ENCODE results near the gene RORC.

- TF ChIP-seq REST (IDR thresholded peaks at IDR 0.05; ENCODE audit: insufficient read depth in 1 of 2, low read depth in 2 of 2, low read length in 2 of 2), result no peak
- TF ChIP-seq POLR2AphosphoS5 (IDR thresholded peaks at IDR 0.05; ENCODE audit: low read depth, low read length), result no peak
- no peak for TF ChIP-seq TAF1 (IDR thresholded peaks at IDR 0.05; ENCODE audit: borderline replicate concordance, insufficient read depth, low read length)
- no peak for TF ChIP-seq SIN3A (IDR thresholded peaks at IDR 0.05; ENCODE audit: borderline replicate concordance, insufficient read depth, low read length)
Observed at GRCh38 chr1:151822404-151822803, 9.2 kb downstream of the RORC start.

Measured in PFSK-1 (cell line).